ENCODE data around the gene STX10.
"Not testable (repeated sequence)": the region's sequence is repeated elsewhere in the genome, so short reads cannot be mapped to it uniquely, and the experiment has no call there.

STX10 gene

GRCh38 chr19:13171146-13171545 lies 21.0 kb upstream of the STX10 start:
- ChIA-PET POLR2A (ENCODE audit: low non-redundant PET) (interaction anchor here (0.6 to 0.7 kb wide), 2 partner anchors 14 to 52 kb away, joined by 3 to 4 read pairs; no protein-coding TSS in a partner anchor), CTCF (no interaction called here)
- peak overlapping the region; percentile 100 for H3K27ac ChIP-seq
- no peak for DNase-seq (ENCODE audit: low spot score)
- TF ChIP-seq, protein P1, sequence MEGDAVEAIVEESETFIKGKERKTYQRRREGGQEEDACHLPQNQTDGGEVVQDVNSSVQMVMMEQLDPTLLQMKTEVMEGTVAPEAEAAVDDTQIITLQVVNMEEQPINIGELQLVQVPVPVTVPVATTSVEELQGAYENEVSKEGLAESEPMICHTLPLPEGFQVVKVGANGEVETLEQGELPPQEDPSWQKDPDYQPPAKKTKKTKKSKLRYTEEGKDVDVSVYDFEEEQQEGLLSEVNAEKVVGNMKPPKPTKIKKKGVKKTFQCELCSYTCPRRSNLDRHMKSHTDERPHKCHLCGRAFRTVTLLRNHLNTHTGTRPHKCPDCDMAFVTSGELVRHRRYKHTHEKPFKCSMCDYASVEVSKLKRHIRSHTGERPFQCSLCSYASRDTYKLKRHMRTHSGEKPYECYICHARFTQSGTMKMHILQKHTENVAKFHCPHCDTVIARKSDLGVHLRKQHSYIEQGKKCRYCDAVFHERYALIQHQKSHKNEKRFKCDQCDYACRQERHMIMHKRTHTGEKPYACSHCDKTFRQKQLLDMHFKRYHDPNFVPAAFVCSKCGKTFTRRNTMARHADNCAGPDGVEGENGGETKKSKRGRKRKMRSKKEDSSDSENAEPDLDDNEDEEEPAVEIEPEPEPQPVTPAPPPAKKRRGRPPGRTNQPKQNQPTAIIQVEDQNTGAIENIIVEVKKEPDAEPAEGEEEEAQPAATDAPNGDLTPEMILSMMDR (conservative IDR thresholded peaks at IDR 0.05; ENCODE audit: low read depth): no peak

DNA sequence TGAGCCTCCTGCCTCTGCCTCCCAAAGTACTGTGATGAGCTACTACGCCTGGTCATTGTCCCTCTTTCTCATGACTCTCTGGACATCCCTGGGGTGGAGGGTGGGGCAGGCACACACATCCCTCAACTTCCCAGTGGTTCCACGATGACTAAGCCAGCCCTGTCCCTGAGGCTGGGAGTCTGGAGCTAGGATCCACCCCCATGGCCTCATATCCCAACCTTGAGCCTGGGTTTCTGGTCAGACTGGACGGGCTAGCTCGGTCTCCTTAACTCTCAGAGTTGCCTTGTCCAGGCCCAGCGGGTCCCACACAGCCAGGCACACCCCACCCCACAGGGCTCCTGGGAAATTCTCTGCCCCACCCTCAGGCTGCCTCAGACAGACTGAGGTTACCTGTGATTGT lies 19.6 kb upstream of the STX10 start:
- ChIA-PET CTCF (interaction anchor here (0.6 kb wide), 1 partner anchor 13 kb away, joined by 3 read pairs; no protein-coding TSS in a partner anchor), POLR2A (ENCODE audit: low non-redundant PET) (interaction anchor here (0.5 to 1.0 kb wide), 4 partner anchors 14 to 1266 kb away, joined by 3 to 5 read pairs (median 4); no protein-coding TSS in a partner anchor)
- peak; percentile 95 for DNase-seq (ENCODE audit: low spot score)
- TF ChIP-seq, protein P1 (conservative IDR thresholded peaks at IDR 0.05; ENCODE audit: low read depth): no peak
- peak overlapping the region; percentile 100 for H3K27ac ChIP-seq

GRCh38 chr19:13166151-13166550 lies 16.0 kb upstream of the STX10 start:
- DNase-seq (ENCODE audit: low spot score); POLR2A ChIA-PET (ENCODE audit: low non-redundant PET): not testable (repeated sequence)
- CTCF ChIA-PET: interaction anchor here (0.5 to 0.8 kb wide), 2 partner anchors 27 to 506 kb away, joined by 3 read pairs; no protein-coding TSS in a partner anchor
- peak overlapping the region; percentile 100 for H3K27ac ChIP-seq

GRCh38 chr19:13165162-13165997 lies 15.2 kb upstream of the STX10 start:
- CTCF ChIA-PET: no interaction called here
- peak overlapping the region; percentile 100 for H3K27ac ChIP-seq
- TF ChIP-seq, protein P1 (conservative IDR thresholded peaks at IDR 0.05; ENCODE audit: low read depth): no peak

GRCh38 chr19:13164343-13165161 lies 14.4 kb upstream of the STX10 start:
- ChIA-PET POLR2A (ENCODE audit: low non-redundant PET) (interaction anchor here (0.6 to 2.5 kb wide), 2 partner anchors 12 to 100 kb away, joined by 5 to 18 read pairs; no protein-coding TSS in a partner anchor), CTCF (interaction anchor here (0.7 kb wide), 1 partner anchor 45 kb away, joined by 3 read pairs; no protein-coding TSS in a partner anchor)
- H3K27ac ChIP-seq: peak overlapping the region; percentile 100
- TF ChIP-seq, protein P1 (conservative IDR thresholded peaks at IDR 0.05; ENCODE audit: low read depth): no peak
- peak; percentile 50 for DNase-seq (ENCODE audit: low spot score)

More at GRCh38 chr19:13165162-13165997, 15.2 kb upstream of the STX10 start:
- POLR2A ChIA-PET (ENCODE audit: low non-redundant PET): interaction anchor here (0.6 kb wide), 1 partner anchor 99 kb away, joined by 5 read pairs; no protein-coding TSS in a partner anchor
- DNase-seq (ENCODE audit: low spot score): no peak

DNA sequence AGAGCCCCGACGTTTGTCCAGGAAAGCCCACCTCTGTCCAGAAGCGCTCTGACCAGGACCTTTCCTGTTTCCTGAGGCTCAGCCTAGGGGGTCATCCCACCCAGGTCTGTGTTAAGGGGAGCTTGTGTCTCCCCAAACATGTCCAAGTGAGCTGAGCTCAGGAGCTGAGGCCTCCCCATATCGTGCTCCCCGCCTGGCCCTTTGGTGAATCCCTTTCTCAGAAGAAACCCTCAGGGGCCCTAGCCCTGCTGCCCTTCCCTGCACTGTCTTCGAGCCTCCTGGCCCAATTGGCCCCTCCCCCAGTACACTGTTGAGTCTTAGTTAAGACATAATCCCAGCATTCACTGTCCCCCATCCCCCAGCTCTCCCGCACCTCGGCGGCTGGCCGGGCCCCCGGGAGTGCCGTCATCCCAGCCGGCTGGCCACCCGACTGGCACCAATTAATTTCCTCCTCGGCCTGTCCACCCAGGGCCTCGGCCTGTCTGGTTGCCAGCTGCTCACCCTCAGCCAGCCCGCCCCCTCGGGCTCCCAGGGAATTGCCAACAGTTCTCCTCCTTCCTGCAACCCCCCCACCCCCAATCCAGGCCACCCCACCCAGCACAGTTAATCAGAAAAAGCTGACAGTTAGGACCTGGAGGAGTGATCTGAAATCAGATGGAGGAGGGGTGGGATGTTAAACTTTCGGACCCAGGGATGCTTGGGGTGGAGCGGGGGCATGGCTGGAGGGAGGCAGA lies 13.6 kb upstream of the STX10 start:
- TF ChIP-seq, protein P1 (conservative IDR thresholded peaks at IDR 0.05; ENCODE audit: low read depth): no peak
- DNase-seq (ENCODE audit: low spot score): peak; percentile 68
- peak overlapping the region; percentile 100 for H3K27ac ChIP-seq
- POLR2A ChIA-PET (ENCODE audit: low non-redundant PET): interaction anchor here (1.3 to 2.5 kb wide), 2 partner anchors 9 to 11 kb away, joined by 9 to 18 read pairs; no protein-coding TSS in a partner anchor
- CTCF ChIA-PET: interaction anchor here (0.6 to 0.7 kb wide), 3 partner anchors 9 to 49 kb away, joined by 3 read pairs; no protein-coding TSS in a partner anchor
